SK-N-SH treated with all-trans-retinoic acid at 6 μM for 48 hours (cell line): ENCODE measurements around the gene DLL4.

Experiments used
- ATAC-seq: fragments of 200-7000 bp; cut with Tn5 transposase; 3 replicates; pipeline ENCODE4 v1.9.1; 2020; ENCODE audit warnings: mild to moderate bottlenecking, moderate library complexity
- ARNTL ChIP-seq: fragments of 450-650 bp; formaldehyde crosslinking; IDR thresholded peaks from 2 replicates; pipeline ENCODE4 v1.5.0; 2020; ENCODE audit warnings: low read depth, mild to moderate bottlenecking, moderate library complexity, borderline replicate concordance
- BACH2 ChIP-seq: fragments of 250-450 bp; sonication (Bioruptor Pico); IDR thresholded peaks from 2 replicates; pipeline ENCODE4 v1.9.0; 2021; ENCODE audit warnings: mild to moderate bottlenecking, borderline replicate concordance
- CREB5 ChIP-seq: fragments of 250-450 bp; sonication (Bioruptor Pico); IDR thresholded peaks from 2 replicates; pipeline ENCODE4 v1.5.1; 2020; ENCODE audit warnings: low read depth, mild to moderate bottlenecking, moderate library complexity
- CSDC2 ChIP-seq: fragments of 250-450 bp; sonication (Bioruptor Pico); IDR thresholded peaks from 2 replicates; pipeline ENCODE4 v1.5.0; 2020; ENCODE audit warnings: mild to moderate bottlenecking, moderate library complexity
- ESRRG ChIP-seq: fragments of 250-450 bp; sonication (Bioruptor Pico); IDR thresholded peaks from 2 replicates; pipeline ENCODE4 v1.6.1; 2021; ENCODE audit warnings: mild to moderate bottlenecking
- GLIS3 ChIP-seq: fragments of 250-450 bp; sonication (Bioruptor Pico); IDR thresholded peaks from 2 replicates; pipeline ENCODE4 v1.5.0; 2020; ENCODE audit warnings: mild to moderate bottlenecking, moderate library complexity
- OSR1 ChIP-seq: fragments of 250-450 bp; sonication (Bioruptor Pico); IDR thresholded peaks from 2 replicates; pipeline ENCODE4 v1.8.0; 2022; ENCODE audit warnings: moderate library complexity, mild to moderate bottlenecking, inconsistent platforms
- PATZ1 ChIP-seq: fragments of 250-450 bp; sonication (Bioruptor Pico); IDR thresholded peaks from 2 replicates; pipeline ENCODE4 v1.8.0; 2020; ENCODE audit warnings: mild to moderate bottlenecking, moderate library complexity, borderline replicate concordance
- POU6F1 ChIP-seq: fragments of 250-450 bp; sonication (Bioruptor Pico); IDR thresholded peaks from 2 replicates; pipeline ENCODE4 v1.8.0; 2021; ENCODE audit warnings: low read depth, mild to moderate bottlenecking, moderate library complexity, borderline replicate concordance
- PPARA ChIP-seq: fragments of 250-450 bp; sonication (Bioruptor Pico); IDR thresholded peaks from 2 replicates; pipeline ENCODE4 v1.5.0; 2020; ENCODE audit warnings: mild to moderate bottlenecking, borderline replicate concordance
- RARB ChIP-seq: fragments of 250-450 bp; sonication (Bioruptor Pico); IDR thresholded peaks from 2 replicates; pipeline ENCODE4 v1.8.0; 2021; ENCODE audit warnings: mild to moderate bottlenecking, moderate library complexity
- SNAI2 ChIP-seq: fragments of 250-450 bp; sonication (Bioruptor Pico); IDR thresholded peaks from 2 replicates; pipeline ENCODE4 v1.5.0; 2020; ENCODE audit warnings: mild to moderate bottlenecking, moderate library complexity
- TCF4 ChIP-seq: fragments of 250-450 bp; sonication (Bioruptor Pico); IDR thresholded peaks from 2 replicates; pipeline ENCODE4 v1.8.0; 2021; ENCODE audit warnings: mild to moderate bottlenecking, moderate library complexity, borderline replicate concordance
- TOX ChIP-seq: fragments of 250-450 bp; sonication (Bioruptor Pico); IDR thresholded peaks from 2 replicates; pipeline ENCODE4 v1.8.0; 2021; ENCODE audit warnings: mild to moderate bottlenecking, moderate library complexity, borderline replicate concordance
- TSHZ2 ChIP-seq: fragments of 250-450 bp; sonication (Bioruptor Pico); IDR thresholded peaks from 2 replicates; pipeline ENCODE4 v1.5.0; 2020; ENCODE audit warnings: mild to moderate bottlenecking, moderate library complexity
- ZC3H10 ChIP-seq: fragments of 250-450 bp; sonication (Bioruptor Pico); IDR thresholded peaks from 2 replicates; pipeline ENCODE4 v1.5.1; 2021; ENCODE audit warnings: mild to moderate bottlenecking, moderate library complexity
- ZFP3 ChIP-seq: fragments of 250-450 bp; sonication (Bioruptor Pico); IDR thresholded peaks from 2 replicates; pipeline ENCODE4 v1.5.0; 2020; ENCODE audit warnings: mild to moderate bottlenecking, moderate library complexity
- ZFP30 ChIP-seq: fragments of 450-650 bp; formaldehyde crosslinking; IDR thresholded peaks from 2 replicates; pipeline ENCODE4 v1.5.0; 2022; ENCODE audit warnings: mild to moderate bottlenecking, moderate library complexity
- ZNF565 ChIP-seq: fragments of 450-650 bp; formaldehyde crosslinking; conservative IDR thresholded peaks from 2 replicates; pipeline ENCODE4 v1.5.0; 2020; ENCODE audit warnings: low read depth, mild to moderate bottlenecking, moderate library complexity
- ZNF70 ChIP-seq: fragments of 450-650 bp; formaldehyde crosslinking; IDR thresholded peaks from 2 replicates; pipeline ENCODE4 v1.5.0; 2020; ENCODE audit warnings: mild to moderate bottlenecking, moderate library complexity

Gene DLL4

GRCh38 chr15:40976819-40977218 lies 47.7 kb downstream of the DLL4 start:
- TF ChIP-seq SNAI2 (CRISPR knock-in tag): no peak
- TF ChIP-seq OSR1 (CRISPR knock-in tag): no peak
- no peak for TF ChIP-seq GLIS3 (CRISPR knock-in tag)
- TF ChIP-seq ESRRG (CRISPR knock-in tag): no peak
- no peak for TF ChIP-seq RARB (CRISPR knock-in tag)
- no peak for TF ChIP-seq ZNF70 (CRISPR knock-in tag)
- no peak for TF ChIP-seq TOX
- TF ChIP-seq PPARA: no peak
- no peak for TF ChIP-seq PATZ1 (CRISPR knock-in tag)
- TF ChIP-seq TCF4 (CRISPR knock-in tag): no peak
- no peak for ATAC-seq

- no peak for ATAC-seq
- TF ChIP-seq TOX (no peak), TSHZ2 (CRISPR knock-in tag) (no peak), ESRRG (CRISPR knock-in tag) (no peak), CREB5 (CRISPR knock-in tag) (no peak), OSR1 (CRISPR knock-in tag) (no peak), TCF4 (CRISPR knock-in tag) (no peak), GLIS3 (CRISPR knock-in tag) (no peak), RARB (CRISPR knock-in tag) (no peak), PPARA (no peak), ZC3H10 (CRISPR knock-in tag) (no peak), POU6F1 (no peak), PATZ1 (CRISPR knock-in tag) (no peak), ZFP30 (CRISPR knock-in tag) (no peak)
Observed at GRCh38 chr15:40978141-40978540, 49.0 kb downstream of the DLL4 start.

- TF ChIP-seq ARNTL (CRISPR knock-in tag): no peak
- no peak for TF ChIP-seq ZNF565
- no peak for TF ChIP-seq ZFP30 (CRISPR knock-in tag)
- TF ChIP-seq BACH2 (CRISPR knock-in tag): no peak
- no peak for TF ChIP-seq SNAI2 (CRISPR knock-in tag)
- TF ChIP-seq ZFP3 (CRISPR knock-in tag): no peak
- TF ChIP-seq OSR1 (CRISPR knock-in tag): no peak
- no peak for TF ChIP-seq TCF4 (CRISPR knock-in tag)
- no peak for TF ChIP-seq GLIS3 (CRISPR knock-in tag)
- no peak for ATAC-seq
Observed at GRCh38 chr15:40978562-40978961, 49.4 kb downstream of the DLL4 start.

- ATAC-seq: no peak
- TF ChIP-seq TOX: no peak
- TF ChIP-seq PPARA: no peak
- no peak for TF ChIP-seq CREB5 (CRISPR knock-in tag)
- no peak for TF ChIP-seq ZFP30 (CRISPR knock-in tag)
- TF ChIP-seq CSDC2 (CRISPR knock-in tag): no peak
- TF ChIP-seq ZNF70 (CRISPR knock-in tag): no peak
- no peak for TF ChIP-seq SNAI2 (CRISPR knock-in tag)
- no peak for TF ChIP-seq ARNTL (CRISPR knock-in tag)
- no peak for TF ChIP-seq ZFP3 (CRISPR knock-in tag)
- no peak for TF ChIP-seq POU6F1
- TF ChIP-seq PATZ1 (CRISPR knock-in tag): no peak
Observed at GRCh38 chr15:40981186-40981585, 52.0 kb downstream of the DLL4 start.
